Astrocyte (in vitro differentiated cells and primary cell): ENCODE measurements around the gene PIK3CB. TPM values are rescaled to one million over a fixed set of nuclear protein-coding genes. Genes with fewer than 3 reads are reported as not detected.
"Not testable (repeated sequence)": the region's sequence is repeated elsewhere in the genome, so short reads cannot be mapped to it uniquely, and the experiment has no call there.

Experiments used
- DNase-seq: peaks from one replicate; pipeline ENCODE4 v3.0.0-alpha.2; 2010; ENCODE audit warnings: low read depth
- FAIRE-seq: peaks from 2 replicates; lab custom pipeline; 2011; peaks lifted over from hg19 to GRCh38; lab: Jason Lieb, UNC
- H2AFZ ChIP-seq: 2 replicates; pipeline ENCODE4 v1.6.0; 2012; ENCODE audit warnings: low read depth, low read length, inconsistent platforms
- H3K27ac ChIP-seq: 2 replicates; pipeline ENCODE4 v1.5.1; 2011; ENCODE audit warnings: low read depth, low read length, inconsistent platforms
- H3K27me3 ChIP-seq: 2 replicates; pipeline ENCODE4 v1.6.0; 2011; ENCODE audit warnings: low read length, inconsistent platforms; ENCODE audit not compliant: insufficient read depth
- H3K36me3 ChIP-seq: 2 replicates; pipeline ENCODE4 v1.5.1; 2011; ENCODE audit warnings: low read length, inconsistent platforms; ENCODE audit not compliant: insufficient read depth
- H3K4me1 ChIP-seq: 2 replicates; pipeline ENCODE4 v1.5.1; 2011; ENCODE audit warnings: low read length, inconsistent platforms; ENCODE audit not compliant: insufficient read depth
- H3K4me2 ChIP-seq: 2 replicates; pipeline ENCODE4 v1.6.0; 2012; ENCODE audit warnings: low read length, inconsistent platforms
- H3K4me3 ChIP-seq: 2 replicates; pipeline ENCODE4 v1.5.1; 2011; ENCODE audit warnings: low read depth, mild to moderate bottlenecking, low read length, inconsistent platforms; ENCODE audit not compliant: insufficient read depth
- H3K79me2 ChIP-seq: 2 replicates; pipeline ENCODE4 v1.6.0; 2012; ENCODE audit warnings: mild to moderate bottlenecking, low read length, inconsistent platforms; ENCODE audit not compliant: insufficient read depth
- H3K9ac ChIP-seq: 2 replicates; pipeline ENCODE4 v1.6.0; 2012; ENCODE audit warnings: mild to moderate bottlenecking, low read length, inconsistent platforms
- H3K9me3 ChIP-seq: 2 replicates; pipeline ENCODE4 v1.5.1; 2012; ENCODE audit warnings: low read depth, mild to moderate bottlenecking, low read length, inconsistent platforms; ENCODE audit not compliant: insufficient read depth
- H4K20me1 ChIP-seq: 2 replicates; pipeline ENCODE4 v1.6.0; 2012; ENCODE audit warnings: low read length, inconsistent platforms; ENCODE audit not compliant: insufficient read depth
- H3K27ac Mint-ChIP-seq: one replicate; pipeline ENCODE4 v1.8.0; 2021; ENCODE audit warnings: mild to moderate bottlenecking, mixed read lengths; ENCODE audit not compliant: unreplicated experiment
- H3K27me3 Mint-ChIP-seq: one replicate; pipeline ENCODE4 v1.8.0; 2021; ENCODE audit warnings: low read depth, mixed read lengths; ENCODE audit not compliant: unreplicated experiment
- H3K36me3 Mint-ChIP-seq: one replicate; pipeline ENCODE4 v1.8.0; 2021; ENCODE audit warnings: low read depth, mixed read lengths; ENCODE audit not compliant: unreplicated experiment
- H3K4me1 Mint-ChIP-seq: one replicate; pipeline ENCODE4 v1.8.0; 2021; ENCODE audit warnings: low read depth, mixed read lengths; ENCODE audit not compliant: unreplicated experiment
- H3K4me3 Mint-ChIP-seq: one replicate; pipeline ENCODE4 v1.8.0; 2021; ENCODE audit warnings: mild to moderate bottlenecking, moderate library complexity, mixed read lengths; ENCODE audit not compliant: unreplicated experiment
- H3K9me3 Mint-ChIP-seq: one replicate; pipeline ENCODE4 v1.8.0; 2021; ENCODE audit warnings: mild to moderate bottlenecking, mixed read lengths; ENCODE audit not compliant: unreplicated experiment
- CTCF ChIP-seq: IDR thresholded peaks from 2 replicates; pipeline ENCODE4 v1.5.1; 2011; ENCODE audit warnings: low read depth, mild to moderate bottlenecking, inconsistent platforms, low read length, moderate library complexity; ENCODE audit not compliant: insufficient read depth
- EZH2 ChIP-seq: IDR thresholded peaks from 2 replicates; pipeline ENCODE4 v1.6.1; 2012; ENCODE audit warnings: mild to moderate bottlenecking, low read length, inconsistent platforms; ENCODE audit not compliant: insufficient read depth
- total RNA-seq: library from RNA; stranded (reverse); gene quantifications from 2 replicates; pipeline ENCODE4 v1.2.1, GENCODE V29; 2021

PIK3CB gene
- total RNA-seq, 1 donor from 2014 or later = 24.8 TPM

- Histone ChIP-seq H3K4me3 (no peak overlapping the region), H3K4me2 (no peak overlapping the region), H3K4me1 (no peaks in the 10 kb centered on the region), H3K9me3 (no peaks in the 10 kb centered on the region), H2AFZ (no peak overlapping the region), H3K27me3 (no peaks in the 10 kb centered on the region), H3K9ac (no peak overlapping the region), H3K36me3 (no peaks in the 10 kb centered on the region), H3K27ac (no peak overlapping the region), H4K20me1 (no peaks in the 10 kb centered on the region), H3K79me2 (no peaks in the 10 kb centered on the region)
- FAIRE-seq (no peak), DNase-seq (no peak)
- Mint-ChIP-seq H3K9me3 (no peaks in the 10 kb centered on the region), H3K27me3 (no peaks in the 10 kb centered on the region), H3K4me3 (no peak overlapping the region), H3K4me1 (no peaks in the 10 kb centered on the region), H3K27ac (peak overlapping the region; percentile 34), H3K36me3 (no peaks in the 10 kb centered on the region)
- TF ChIP-seq EZH2 (no peak), CTCF (no peak)
Observed at GRCh38 chr3:138845771-138846173, 11.0 kb upstream of the PIK3CB start.

GRCh38 chr3:138845181-138845601 is 10.5 kb upstream of the PIK3CB start:
- H3K9me3 ChIP-seq = no peaks in the 10 kb centered on the region
- no peak overlapping the region for H3K4me2 ChIP-seq
- no peaks in the 10 kb centered on the region for H3K79me2 ChIP-seq
- TF ChIP-seq CTCF (no peak), EZH2 (no peak)
- H3K36me3 Mint-ChIP-seq = no peaks in the 10 kb centered on the region
- H3K4me1 ChIP-seq = no peaks in the 10 kb centered on the region
- no peak overlapping the region for H3K27ac ChIP-seq
- H3K27me3 ChIP-seq = no peaks in the 10 kb centered on the region
- no peaks in the 10 kb centered on the region for H4K20me1 ChIP-seq
- H3K4me3 Mint-ChIP-seq = no peak overlapping the region
- no peaks in the 10 kb centered on the region for H3K27me3 Mint-ChIP-seq
- H3K9ac ChIP-seq = no peak overlapping the region
- no peak overlapping the region for H3K4me3 ChIP-seq
- DNase-seq (no peak), FAIRE-seq (no peak)
- H3K4me1 Mint-ChIP-seq = no peaks in the 10 kb centered on the region
- H3K27ac Mint-ChIP-seq = no peak overlapping the region
- peak overlapping the region; percentile 47 for H2AFZ ChIP-seq
- no peaks in the 10 kb centered on the region for H3K36me3 ChIP-seq
- H3K9me3 Mint-ChIP-seq = no peaks in the 10 kb centered on the region

GRCh38 chr3:138842483-138843188 is 7.9 kb upstream of the PIK3CB start:
- H2AFZ ChIP-seq = no peak overlapping the region
- no peak overlapping the region for H3K4me3 ChIP-seq
- Mint-ChIP-seq H3K36me3 (no peaks in the 10 kb centered on the region), H3K4me1 (no peaks in the 10 kb centered on the region), H3K4me3 (no peak overlapping the region), H3K27me3 (no peaks in the 10 kb centered on the region), H3K9me3 (no peaks in the 10 kb centered on the region), H3K27ac (no peak overlapping the region)
- H3K27ac ChIP-seq = no peak overlapping the region
- H3K36me3 ChIP-seq = no peaks in the 10 kb centered on the region
- FAIRE-seq = no peak
- H4K20me1 ChIP-seq = no peaks in the 10 kb centered on the region
- no peak for TF ChIP-seq CTCF
- TF ChIP-seq EZH2 = no peak
- H3K4me1 ChIP-seq = no peaks in the 10 kb centered on the region
- no peak overlapping the region for H3K4me2 ChIP-seq
- DNase-seq = no peak
- no peaks in the 10 kb centered on the region for H3K79me2 ChIP-seq
- H3K9me3 ChIP-seq = no peaks in the 10 kb centered on the region
- no peak overlapping the region for H3K9ac ChIP-seq
- no peaks in the 10 kb centered on the region for H3K27me3 ChIP-seq

- not testable (repeated sequence) for H3K27ac Mint-ChIP-seq, H3K9ac ChIP-seq, H4K20me1 ChIP-seq, H3K4me1 Mint-ChIP-seq, DNase-seq, H3K27me3 Mint-ChIP-seq, H3K4me1 ChIP-seq, H3K9me3 ChIP-seq, H3K4me2 ChIP-seq, H3K36me3 Mint-ChIP-seq, H2AFZ ChIP-seq, H3K36me3 ChIP-seq, H3K9me3 Mint-ChIP-seq, H3K4me3 Mint-ChIP-seq, FAIRE-seq, H3K27me3 ChIP-seq, H3K27ac ChIP-seq, H3K4me3 ChIP-seq
- H3K79me2 ChIP-seq = peaks cover 13% of the 10 kb centered on the region
Observed at GRCh38 chr3:138838385-138838784, 3.7 kb upstream of the PIK3CB start.
